Bronchial epithelial cell (primary cell): Measurements from ENCODE around the gene MAN1C1. TPM values are rescaled to one million over a fixed set of nuclear protein-coding genes. Genes with fewer than 3 reads are reported as not detected.

Experiments
- DNase-seq: peaks from one replicate; pipeline ENCODE4 v3.0.0-alpha.2; 2010; ENCODE audit warnings: low read depth
- FAIRE-seq: peaks from 2 replicates; lab custom pipeline; 2011; peaks lifted over from hg19 to GRCh38; lab: Jason Lieb, UNC
- H3K27me3 ChIP-seq: 2 replicates; pipeline ENCODE4 v1.5.1; 2011; ENCODE audit warnings: low read length; ENCODE audit not compliant: control insufficient read depth, insufficient read depth
- H3K36me3 ChIP-seq: 2 replicates; pipeline ENCODE4 v1.5.1; 2011; ENCODE audit warnings: low read length; ENCODE audit not compliant: control insufficient read depth, insufficient read depth
- H3K4me3 ChIP-seq: 2 replicates; pipeline ENCODE4 v1.5.1; 2011; ENCODE audit warnings: mild to moderate bottlenecking, low read depth, low read length, control low read depth
- total RNA-seq: library from RNA; depleted of rRNA; stranded (reverse); fragments of >200 nt; gene quantifications from 2 replicates; pipeline ENCODE4 v1.2.1, GENCODE V29; 2014
- TF ChIP-seq, protein P1 (sequence below): IDR thresholded peaks from 2 replicates; pipeline ENCODE4 v1.5.1; 2011; ENCODE audit warnings: mild to moderate bottlenecking, moderate library complexity, low read length, control low read depth, inconsistent platforms; ENCODE audit not compliant: insufficient read depth, severe bottlenecking

The MAN1C1 gene
- total RNA-seq, 1 donor from 2014 or later = under 0.01 TPM

DNA sequence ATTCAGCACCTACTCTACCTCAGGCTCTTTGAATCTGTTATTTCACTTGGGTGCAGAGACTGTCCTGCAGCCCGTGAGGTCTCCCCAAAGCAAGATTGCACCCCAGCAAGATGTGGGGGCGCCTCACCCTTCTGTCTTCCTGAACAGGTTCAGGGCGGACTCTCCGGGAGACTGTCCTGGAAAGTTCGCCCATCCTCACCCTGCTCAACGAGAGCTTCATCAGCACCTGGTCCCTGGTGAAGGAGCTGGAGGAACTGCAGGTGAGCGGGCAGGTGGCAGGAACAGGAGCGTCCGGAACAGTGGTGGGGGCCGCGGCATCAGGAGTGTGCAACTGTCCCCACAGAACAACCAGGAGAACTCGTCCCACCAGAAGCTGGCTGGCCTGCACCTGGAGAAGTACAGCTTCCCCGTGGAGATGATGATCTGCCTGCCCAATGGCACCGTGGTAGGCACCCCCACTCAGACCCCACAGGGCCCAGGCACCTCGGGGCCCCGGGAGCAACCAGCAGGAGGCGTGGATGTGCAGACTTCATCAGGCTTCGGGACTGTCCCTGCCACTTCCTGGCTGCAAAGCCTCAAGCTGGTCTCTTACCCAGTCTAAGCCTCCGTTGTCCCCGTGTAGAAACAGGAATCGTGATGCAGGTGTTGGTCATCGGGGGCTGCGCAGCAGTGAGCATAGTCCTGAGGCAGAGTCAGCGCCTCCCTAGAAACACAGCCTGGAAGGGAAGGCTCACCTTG is 197.3 kb downstream of the MAN1C1 start:
- FAIRE-seq (no peak), DNase-seq (no peak)
- peaks cover 21% of the 10 kb centered on the region for H3K36me3 ChIP-seq
- no peaks in the 10 kb centered on the region for H3K27me3 ChIP-seq
- TF ChIP-seq, protein P1, sequence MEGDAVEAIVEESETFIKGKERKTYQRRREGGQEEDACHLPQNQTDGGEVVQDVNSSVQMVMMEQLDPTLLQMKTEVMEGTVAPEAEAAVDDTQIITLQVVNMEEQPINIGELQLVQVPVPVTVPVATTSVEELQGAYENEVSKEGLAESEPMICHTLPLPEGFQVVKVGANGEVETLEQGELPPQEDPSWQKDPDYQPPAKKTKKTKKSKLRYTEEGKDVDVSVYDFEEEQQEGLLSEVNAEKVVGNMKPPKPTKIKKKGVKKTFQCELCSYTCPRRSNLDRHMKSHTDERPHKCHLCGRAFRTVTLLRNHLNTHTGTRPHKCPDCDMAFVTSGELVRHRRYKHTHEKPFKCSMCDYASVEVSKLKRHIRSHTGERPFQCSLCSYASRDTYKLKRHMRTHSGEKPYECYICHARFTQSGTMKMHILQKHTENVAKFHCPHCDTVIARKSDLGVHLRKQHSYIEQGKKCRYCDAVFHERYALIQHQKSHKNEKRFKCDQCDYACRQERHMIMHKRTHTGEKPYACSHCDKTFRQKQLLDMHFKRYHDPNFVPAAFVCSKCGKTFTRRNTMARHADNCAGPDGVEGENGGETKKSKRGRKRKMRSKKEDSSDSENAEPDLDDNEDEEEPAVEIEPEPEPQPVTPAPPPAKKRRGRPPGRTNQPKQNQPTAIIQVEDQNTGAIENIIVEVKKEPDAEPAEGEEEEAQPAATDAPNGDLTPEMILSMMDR = no peak
- H3K4me3 ChIP-seq = no peak overlapping the region

DNA sequence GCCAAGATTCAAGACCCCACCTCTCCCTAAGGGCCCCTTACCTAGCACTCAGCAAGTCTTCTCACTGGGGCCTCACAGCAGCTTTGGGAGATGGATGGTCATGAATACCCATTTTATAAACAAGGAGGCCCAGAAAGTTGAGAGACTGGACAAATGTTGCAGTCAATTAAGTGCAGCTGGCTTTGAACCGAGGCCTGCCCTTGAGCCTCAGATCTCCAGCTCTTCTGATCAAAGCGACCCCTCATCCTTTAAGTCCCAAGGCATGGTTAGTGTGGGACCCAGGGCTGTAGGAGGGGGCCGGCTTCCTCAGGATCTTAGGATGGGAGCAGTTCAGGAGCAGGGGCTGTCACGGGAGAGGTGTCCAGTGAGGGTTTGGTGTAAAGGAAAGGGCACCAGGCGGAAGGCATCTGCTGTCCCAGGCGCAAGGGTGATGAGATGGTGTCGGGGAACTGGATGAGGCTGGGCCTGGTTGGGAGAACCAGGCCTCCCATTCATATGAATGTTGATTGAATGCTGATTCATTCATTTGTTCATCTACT is 198.0 kb downstream of the MAN1C1 start:
- no peak overlapping the region for H3K4me3 ChIP-seq
- peaks cover 17% of the 10 kb centered on the region for H3K36me3 ChIP-seq
- FAIRE-seq (no peak), DNase-seq (no peak)
- TF ChIP-seq, protein P1 = no peak
- no peaks in the 10 kb centered on the region for H3K27me3 ChIP-seq

DNA sequence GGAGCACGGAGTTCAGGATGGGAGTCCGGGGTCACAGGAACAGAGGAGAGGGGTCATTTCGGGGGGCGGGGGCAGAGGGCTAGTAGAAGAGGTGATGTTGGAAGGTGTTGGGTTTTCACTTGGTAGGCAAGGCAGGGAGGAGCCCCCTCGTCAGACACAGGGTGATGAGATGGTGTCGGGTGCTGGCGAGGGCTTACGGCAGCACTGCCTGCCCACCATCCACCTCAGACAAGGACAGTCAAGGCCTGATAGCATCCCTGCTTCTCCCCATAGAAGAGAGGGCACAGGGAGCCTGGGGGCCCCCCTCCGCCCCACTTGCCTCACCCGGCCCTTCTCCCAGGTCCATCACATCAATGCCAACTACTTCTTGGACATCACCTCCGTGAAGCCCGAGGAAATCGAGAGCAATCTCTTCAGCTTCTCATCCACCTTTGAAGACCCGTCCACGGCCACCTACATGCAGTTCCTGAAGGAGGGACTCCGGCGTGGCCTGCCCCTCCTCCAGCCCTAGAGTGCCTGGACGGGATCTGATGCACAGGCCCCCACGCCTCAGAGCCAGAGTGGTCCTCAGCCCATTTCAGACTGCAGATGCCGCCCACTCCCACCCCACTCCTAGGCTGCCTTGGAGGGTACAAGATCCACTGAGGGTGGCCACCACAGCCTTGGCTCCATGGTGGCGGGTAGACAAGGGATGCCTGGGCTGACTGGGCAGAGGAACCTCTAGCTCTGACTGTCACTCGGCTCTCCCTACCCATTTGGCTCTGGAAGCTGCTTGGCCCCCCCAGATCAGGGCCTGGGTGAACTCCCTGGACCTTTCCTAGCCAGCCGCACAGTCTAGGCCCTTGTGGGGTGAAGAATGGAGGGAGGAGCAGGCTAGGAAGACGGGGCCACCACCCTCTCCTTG is 198.9 kb downstream of the MAN1C1 start:
- DNase-seq (no peak), FAIRE-seq (no peak)
- TF ChIP-seq, protein P1 = no peak
- Histone ChIP-seq H3K36me3 (peaks cover 14% of the 10 kb centered on the region), H3K4me3 (no peak overlapping the region), H3K27me3 (no peaks in the 10 kb centered on the region)

DNA sequence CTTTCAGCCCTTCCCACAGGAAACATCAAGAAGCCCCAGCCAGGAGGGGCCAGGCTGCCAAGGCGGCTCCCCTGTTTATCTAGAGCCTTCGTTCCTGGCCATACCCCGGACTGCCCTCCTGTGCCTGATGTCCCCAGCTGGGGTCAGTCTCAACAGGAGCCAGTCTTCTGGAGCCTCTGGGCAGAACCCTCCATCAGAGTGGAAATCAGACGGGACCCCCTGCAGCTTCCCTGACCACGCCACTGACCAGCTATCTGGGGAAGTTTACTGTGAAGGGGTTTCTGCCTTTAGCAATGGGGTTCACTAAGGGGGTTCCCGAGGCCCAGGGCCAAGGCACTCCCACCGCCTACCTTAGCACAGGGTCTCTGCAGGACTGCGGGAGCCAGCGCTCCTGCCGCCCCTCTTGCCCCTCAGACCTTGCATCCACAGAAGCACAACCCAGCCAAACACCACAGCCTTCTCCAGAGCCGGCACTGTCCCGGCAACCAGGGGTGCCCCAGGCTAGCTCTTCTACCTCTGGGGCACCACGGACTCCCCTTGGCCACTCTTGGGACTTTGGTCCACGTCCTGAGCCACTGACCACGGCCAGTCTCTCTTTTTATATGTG is 199.6 kb downstream of the MAN1C1 start:
- Histone ChIP-seq H3K27me3 (no peaks in the 10 kb centered on the region), H3K36me3 (peaks cover 14% of the 10 kb centered on the region), H3K4me3 (no peak overlapping the region)
- FAIRE-seq (no peak), DNase-seq (no peak)
- TF ChIP-seq, protein P1 = no peak

DNA sequence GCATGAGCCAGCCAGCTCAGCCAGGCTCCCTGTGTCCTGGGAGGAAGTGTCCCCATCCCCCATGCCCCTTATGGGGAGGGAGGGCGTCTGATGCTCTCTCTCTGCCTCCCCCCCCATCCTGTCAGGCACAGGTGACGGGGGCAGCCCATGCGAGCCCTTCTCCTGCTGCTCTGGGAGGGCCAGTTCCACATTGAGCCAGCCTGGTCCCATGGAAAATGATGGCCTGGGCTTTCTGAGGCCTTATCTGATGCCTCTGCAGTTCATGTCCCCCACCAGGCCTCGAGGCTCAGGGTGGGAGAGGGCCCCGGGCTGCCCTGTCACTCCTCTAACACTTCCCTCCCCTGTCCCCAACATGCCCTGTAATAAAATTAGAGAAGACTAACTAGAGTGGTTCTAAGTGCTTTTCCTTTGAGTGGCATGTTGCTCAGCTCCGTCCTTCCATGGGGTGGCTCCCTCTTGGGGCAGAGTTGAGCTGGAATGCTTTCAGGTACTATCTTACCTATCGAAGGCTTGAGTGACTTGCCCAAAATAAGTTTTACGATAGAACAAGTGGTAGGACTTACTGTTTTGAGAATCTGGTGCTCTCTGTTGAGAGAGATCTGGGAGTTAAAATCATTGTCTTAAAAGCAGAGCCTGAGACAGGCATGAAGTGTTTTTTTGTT is 201.4 kb downstream of the MAN1C1 start:
- H3K36me3 ChIP-seq = peaks cover 9% of the 10 kb centered on the region
- H3K27me3 ChIP-seq = no peaks in the 10 kb centered on the region
- DNase-seq (peak; percentile 46), FAIRE-seq (peak; percentile 58)
- H3K4me3 ChIP-seq = no peak overlapping the region
- TF ChIP-seq, protein P1 = peak; percentile 52
